Measurements from ENCODE around the gene BTBD8. TPM values are rescaled to one million over a fixed set of nuclear protein-coding genes. Genes with fewer than 3 reads are reported as not detected.
"Not testable (repeated sequence)": the region's sequence is repeated elsewhere in the genome, so short reads cannot be mapped to it uniquely, and the experiment has no call there.

BTBD8 gene
- total and polyA plus RNA-seq, 5 donors from 2014 or later, result 0.65 to 1.9 (median 0.77) TPM; not detected in 1

- not testable (repeated sequence) for H3K27me3 ChIP-seq (ENCODE audit: control insufficient read depth, insufficient read depth, low read length); H3K9me3 Mint-ChIP-seq; H3K4me3 ChIP-seq (ENCODE audit: low read depth, low read length); ATAC-seq (ENCODE audit: low read depth in 2 of 2); H3K36me3 Mint-ChIP-seq; H3K9me3 ChIP-seq (ENCODE audit: control insufficient read depth in 2 of 2, low read length in 2 of 2); H3K36me3 ChIP-seq (ENCODE audit: control insufficient read depth, insufficient read depth, low read length); H3K27me3 Mint-ChIP-seq; H3K27ac ChIP-seq (ENCODE audit: insufficient read depth, low read length, poor library complexity, severe bottlenecking); DNase-seq
- peaks cover 16% of the 10 kb centered on the region for H3K4me1 ChIP-seq (ENCODE audit: control insufficient read depth, insufficient read depth, low read length, poor library complexity, severe bottlenecking)
- Mint-ChIP-seq H3K27ac (peak overlapping the region in 1 of 3 donors; percentile 70), H3K4me3 (peak overlapping the region in 3 of 4 donors; percentile 10 to 39 (median 34)), H3K4me1 (peaks cover 7 to 17% (median 11%) of the 10 kb centered on the region in 4 donors)
These were observed 2.1 kb upstream of the BTBD8 start for GRCh38 chr1:92078077-92078476.

- Mint-ChIP-seq H3K9me3 (peaks cover 0 to 2% (median 0%) of the 10 kb centered on the region in 7 donors), H3K27ac (peak overlapping the region in 1 of 3 donors; percentile 94), H3K4me1 (peaks cover 7 to 18% (median 13%) of the 10 kb centered on the region in 4 donors), H3K27me3 (no peaks in the 10 kb centered on the region), H3K36me3 (no peaks in the 10 kb centered on the region), H3K4me3 (peak overlapping the region; percentile 85 to 98 (median 98))
- DNase-seq, result no peak
- ATAC-seq (ENCODE audit: low read depth in 2 of 2), result no peak
- peak overlapping the region; percentile 84 for H3K4me3 ChIP-seq (ENCODE audit: low read depth, low read length)
- H3K27ac ChIP-seq (ENCODE audit: insufficient read depth, low read length, poor library complexity, severe bottlenecking), result no peak overlapping the region
- no peaks in the 10 kb centered on the region for H3K36me3 ChIP-seq (ENCODE audit: control insufficient read depth, insufficient read depth, low read length)
- H3K9me3 ChIP-seq (ENCODE audit: control insufficient read depth in 2 of 2, low read length in 2 of 2), result no peaks in the 10 kb centered on the region
- no peaks in the 10 kb centered on the region for H3K27me3 ChIP-seq (ENCODE audit: control insufficient read depth, insufficient read depth, low read length)
- H3K4me1 ChIP-seq (ENCODE audit: control insufficient read depth, insufficient read depth, low read length, poor library complexity, severe bottlenecking), result peaks cover 16% of the 10 kb centered on the region
These were observed 704 bp upstream of the BTBD8 start for GRCh38 chr1:92079441-92079840.

- Mint-ChIP-seq H3K27me3 (no peaks in the 10 kb centered on the region), H3K9me3 (peaks cover 0 to 10% (median 2%) of the 10 kb centered on the region in 7 donors), H3K36me3 (peaks cover 5% of the 10 kb centered on the region), H3K27ac (peak overlapping the region in 2 of 3 donors; percentile 89 to 94), H3K4me1 (peaks cover 7 to 24% (median 13%) of the 10 kb centered on the region in 4 donors), H3K4me3 (peak overlapping the region; percentile 85 to 98 (median 98))
- H3K4me3 ChIP-seq (ENCODE audit: low read depth, low read length), result peak overlapping the region; percentile 84
- H3K4me1 ChIP-seq (ENCODE audit: control insufficient read depth, insufficient read depth, low read length, poor library complexity, severe bottlenecking), result peaks cover 16% of the 10 kb centered on the region
- ATAC-seq (ENCODE audit: low read depth in 2 of 2), result no peak
- H3K9me3 ChIP-seq (ENCODE audit: control insufficient read depth in 2 of 2, low read length in 2 of 2), result peaks cover 1 to 6% of the 10 kb centered on the region in 2 experiments
- H3K27me3 ChIP-seq (ENCODE audit: control insufficient read depth, insufficient read depth, low read length), result no peaks in the 10 kb centered on the region
- no peak overlapping the region for H3K27ac ChIP-seq (ENCODE audit: insufficient read depth, low read length, poor library complexity, severe bottlenecking)
- DNase-seq, result no peak
- H3K36me3 ChIP-seq (ENCODE audit: control insufficient read depth, insufficient read depth, low read length), result no peaks in the 10 kb centered on the region
These were observed 886 bp downstream of the BTBD8 start for GRCh38 chr1:92081031-92081430.

- Mint-ChIP-seq H3K4me1 (peaks cover 6 to 24% (median 12%) of the 10 kb centered on the region in 4 donors), H3K9me3 (peaks cover 0 to 14% (median 4%) of the 10 kb centered on the region in 7 donors), H3K36me3 (peaks cover 8% of the 10 kb centered on the region), H3K27me3 (no peaks in the 10 kb centered on the region), H3K27ac (no peak overlapping the region), H3K4me3 (peak overlapping the region in 1 of 4 donors; percentile 45)
- Histone ChIP-seq H3K36me3 (ENCODE audit: control insufficient read depth, insufficient read depth, low read length) (no peaks in the 10 kb centered on the region), H3K9me3 (ENCODE audit: control insufficient read depth in 2 of 2, low read length in 2 of 2) (peaks cover 1 to 15% of the 10 kb centered on the region in 2 experiments), H3K4me3 (ENCODE audit: low read depth, low read length) (no peak overlapping the region), H3K4me1 (ENCODE audit: control insufficient read depth, insufficient read depth, low read length, poor library complexity, severe bottlenecking) (peaks cover 16% of the 10 kb centered on the region), H3K27ac (ENCODE audit: insufficient read depth, low read length, poor library complexity, severe bottlenecking) (no peak overlapping the region), H3K27me3 (ENCODE audit: control insufficient read depth, insufficient read depth, low read length) (no peaks in the 10 kb centered on the region)
- ATAC-seq (ENCODE audit: low read depth in 2 of 2) (no peak), DNase-seq (no peak)
These were observed 4.5 kb downstream of the BTBD8 start for GRCh38 chr1:92084651-92085050.

GRCh38 chr1:92085727-92086126, 5.6 kb downstream of the BTBD8 start:
- H3K4me3 Mint-ChIP-seq, result no peak overlapping the region
- Histone ChIP-seq H3K4me3 (ENCODE audit: low read depth, low read length) (no peak overlapping the region), H3K4me1 (ENCODE audit: control insufficient read depth, insufficient read depth, low read length, poor library complexity, severe bottlenecking) (peaks cover 7% of the 10 kb centered on the region), H3K36me3 (ENCODE audit: control insufficient read depth, insufficient read depth, low read length) (no peaks in the 10 kb centered on the region), H3K9me3 (ENCODE audit: control insufficient read depth in 2 of 2, low read length in 2 of 2) (peaks cover 1 to 15% of the 10 kb centered on the region in 2 experiments), H3K27ac (ENCODE audit: insufficient read depth, low read length, poor library complexity, severe bottlenecking) (no peak overlapping the region), H3K27me3 (ENCODE audit: control insufficient read depth, insufficient read depth, low read length) (no peaks in the 10 kb centered on the region)
- H3K27ac Mint-ChIP-seq, result no peak overlapping the region
- peaks cover 0 to 18% (median 7%) of the 10 kb centered on the region in 4 donors for H3K4me1 Mint-ChIP-seq
- H3K27me3 Mint-ChIP-seq, result no peaks in the 10 kb centered on the region
- peaks cover 16% of the 10 kb centered on the region for H3K36me3 Mint-ChIP-seq
- peaks cover 0 to 14% (median 4%) of the 10 kb centered on the region in 7 donors for H3K9me3 Mint-ChIP-seq
- no peak for DNase-seq
- no peak for ATAC-seq (ENCODE audit: low read depth in 2 of 2)

GRCh38 chr1:92087542-92087941, 7.4 kb downstream of the BTBD8 start:
- no peak overlapping the region for H3K27ac ChIP-seq (ENCODE audit: insufficient read depth, low read length, poor library complexity, severe bottlenecking)
- no peaks in the 10 kb centered on the region for H3K27me3 ChIP-seq (ENCODE audit: control insufficient read depth, insufficient read depth, low read length)
- H3K4me3 ChIP-seq (ENCODE audit: low read depth, low read length), result no peak overlapping the region
- Mint-ChIP-seq H3K4me3 (no peak overlapping the region), H3K9me3 (peaks cover 0 to 14% (median 4%) of the 10 kb centered on the region in 7 donors), H3K36me3 (peaks cover 18% of the 10 kb centered on the region), H3K27ac (no peak overlapping the region), H3K4me1 (peaks cover 0 to 13% (median 0%) of the 10 kb centered on the region in 4 donors), H3K27me3 (no peaks in the 10 kb centered on the region)
- H3K4me1 ChIP-seq (ENCODE audit: control insufficient read depth, insufficient read depth, low read length, poor library complexity, severe bottlenecking), result no peaks in the 10 kb centered on the region
- no peak for DNase-seq
- no peaks in the 10 kb centered on the region for H3K36me3 ChIP-seq (ENCODE audit: control insufficient read depth, insufficient read depth, low read length)
- peaks cover 1 to 15% of the 10 kb centered on the region in 2 experiments for H3K9me3 ChIP-seq (ENCODE audit: control insufficient read depth in 2 of 2, low read length in 2 of 2)
- no peak for ATAC-seq (ENCODE audit: low read depth in 2 of 2)

GRCh38 chr1:92091625-92092024, 11.5 kb downstream of the BTBD8 start:
- H3K36me3 Mint-ChIP-seq, result peaks cover 24% of the 10 kb centered on the region
- H3K27ac ChIP-seq (ENCODE audit: insufficient read depth, low read length, poor library complexity, severe bottlenecking), result no peak overlapping the region
- H3K4me3 Mint-ChIP-seq, result no peak overlapping the region
- no peaks in the 10 kb centered on the region for H3K27me3 Mint-ChIP-seq
- H3K36me3 ChIP-seq (ENCODE audit: control insufficient read depth, insufficient read depth, low read length), result no peaks in the 10 kb centered on the region
- H3K4me1 Mint-ChIP-seq, result peaks cover 0 to 4% (median 2%) of the 10 kb centered on the region in 4 donors
- ATAC-seq (ENCODE audit: low read depth in 2 of 2) (no peak), DNase-seq (no peak)
- peaks cover 0 to 4% of the 10 kb centered on the region in 2 experiments for H3K9me3 ChIP-seq (ENCODE audit: control insufficient read depth in 2 of 2, low read length in 2 of 2)
- peaks cover 0 to 2% (median 0%) of the 10 kb centered on the region in 7 donors for H3K9me3 Mint-ChIP-seq
- no peak overlapping the region for H3K27ac Mint-ChIP-seq
- no peak overlapping the region for H3K4me3 ChIP-seq (ENCODE audit: low read depth, low read length)
- no peaks in the 10 kb centered on the region for H3K4me1 ChIP-seq (ENCODE audit: control insufficient read depth, insufficient read depth, low read length, poor library complexity, severe bottlenecking)
- no peaks in the 10 kb centered on the region for H3K27me3 ChIP-seq (ENCODE audit: control insufficient read depth, insufficient read depth, low read length)

- Histone ChIP-seq H3K36me3 (ENCODE audit: control insufficient read depth, insufficient read depth, low read length) (no peaks in the 10 kb centered on the region), H3K4me3 (ENCODE audit: low read depth, low read length) (no peak overlapping the region), H3K4me1 (ENCODE audit: control insufficient read depth, insufficient read depth, low read length, poor library complexity, severe bottlenecking) (no peaks in the 10 kb centered on the region), H3K27ac (ENCODE audit: insufficient read depth, low read length, poor library complexity, severe bottlenecking) (no peak overlapping the region), H3K27me3 (ENCODE audit: control insufficient read depth, insufficient read depth, low read length) (no peaks in the 10 kb centered on the region), H3K9me3 (ENCODE audit: control insufficient read depth in 2 of 2, low read length in 2 of 2) (no peaks in the 10 kb centered on the region)
- ATAC-seq (ENCODE audit: low read depth in 2 of 2), result no peak
- Mint-ChIP-seq H3K36me3 (peaks cover 31% of the 10 kb centered on the region), H3K4me1 (peaks cover 0 to 7% (median 4%) of the 10 kb centered on the region in 4 donors), H3K27ac (no peak overlapping the region), H3K27me3 (no peaks in the 10 kb centered on the region), H3K4me3 (no peak overlapping the region), H3K9me3 (peaks cover 0 to 5% (median 0%) of the 10 kb centered on the region in 7 donors)
- no peak for DNase-seq
These were observed 13.9 kb downstream of the BTBD8 start for GRCh38 chr1:92094090-92094489.
